T47D (cell line): ENCODE results near the gene KHK.

Experiments used
- DNase-seq, 2 experiments: peaks; one replicate each; pipeline versions ENCODE4 v3.0.0 to v3.0.0-alpha.2; 2011 to 2012; ENCODE audit warnings: low read depth in 1 of 2, low spot score in 1 of 2
- JUND ChIP-seq: IDR thresholded peaks from 2 replicates; pipeline ENCODE4 v1.6.1; 2012; ENCODE audit warnings: low read depth
- in situ Hi-C: cut with HindIII; loops from 2 replicates; pipeline ENCODE4 v1.10.0; 2016; ENCODE audit warnings: low sequenced_read_pairs, low pct_unique_long_range_greater_than_20kb

KHK gene

DNA sequence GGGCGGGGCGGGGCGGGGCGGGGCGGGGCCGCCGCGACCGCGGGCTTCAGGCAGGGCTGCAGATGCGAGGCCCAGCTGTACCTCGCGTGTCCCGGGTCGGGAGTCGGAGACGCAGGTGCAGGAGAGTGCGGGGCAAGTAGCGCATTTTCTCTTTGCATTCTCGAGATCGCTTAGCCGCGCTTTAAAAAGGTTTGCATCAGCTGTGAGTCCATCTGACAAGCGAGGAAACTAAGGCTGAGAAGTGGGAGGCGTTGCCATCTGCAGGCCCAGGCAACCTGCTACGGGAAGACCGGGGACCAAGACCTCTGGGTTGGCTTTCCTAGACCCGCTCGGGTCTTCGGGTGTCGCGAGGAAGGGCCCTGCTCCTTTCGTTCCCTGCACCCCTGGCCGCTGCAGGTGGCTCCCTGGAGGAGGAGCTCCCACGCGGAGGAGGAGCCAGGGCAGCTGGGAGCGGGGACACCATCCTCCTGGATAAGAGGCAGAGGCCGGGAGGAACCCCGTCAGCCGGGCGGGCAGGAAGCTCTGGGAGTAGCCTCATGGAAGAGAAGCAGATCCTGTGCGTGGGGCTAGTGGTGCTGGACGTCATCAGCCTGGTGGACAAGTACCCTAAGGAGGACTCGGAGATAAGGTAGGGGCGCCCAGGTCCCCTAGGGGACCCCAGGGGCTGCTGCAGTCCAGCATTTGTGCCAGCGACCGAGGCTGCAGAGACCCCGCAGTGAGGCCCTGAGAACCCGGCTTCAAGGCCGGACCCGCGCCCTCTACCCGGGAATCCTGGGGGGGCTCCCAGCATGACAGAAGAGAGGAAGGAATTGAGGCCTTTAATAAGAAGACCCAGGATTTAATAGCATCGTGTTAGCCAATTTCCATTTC is at the start of gene KHK:
TSS of gene KHK (plus strand) at position 49 of the 870 bp plus-strand sequence. CDS start at position 537, 488 bp downstream.
- peak; percentile 44 to 69 for DNase-seq
- in situ Hi-C loops, result no loop called here

DNA sequence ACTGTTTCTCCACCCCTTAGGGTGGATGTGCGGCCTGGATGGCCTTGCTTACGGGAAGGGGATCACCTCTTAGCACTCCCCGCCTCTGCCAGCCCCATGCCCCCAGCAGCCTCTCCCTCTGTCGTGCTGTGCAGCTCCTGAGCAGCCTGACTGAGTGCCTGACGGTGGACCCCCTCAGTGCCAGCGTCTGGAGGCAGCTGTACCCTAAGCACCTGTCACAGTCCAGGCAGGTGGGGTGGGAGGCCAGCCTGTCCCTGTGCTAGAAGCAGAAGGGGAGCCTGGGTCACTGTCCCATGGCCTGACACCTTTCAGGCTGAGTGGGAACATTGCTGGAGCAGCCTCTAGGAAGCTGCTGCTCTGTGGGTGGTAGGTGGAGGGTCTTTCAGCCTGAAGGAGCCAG is 48.6 kb upstream of the KHK start:
- no peak for DNase-seq
- TF ChIP-seq JUND, result no peak
- in situ Hi-C loops, result no loop called here

More for the DNA sequence above, at the start of gene KHK:
- TF ChIP-seq JUND, result no peak

DNA sequence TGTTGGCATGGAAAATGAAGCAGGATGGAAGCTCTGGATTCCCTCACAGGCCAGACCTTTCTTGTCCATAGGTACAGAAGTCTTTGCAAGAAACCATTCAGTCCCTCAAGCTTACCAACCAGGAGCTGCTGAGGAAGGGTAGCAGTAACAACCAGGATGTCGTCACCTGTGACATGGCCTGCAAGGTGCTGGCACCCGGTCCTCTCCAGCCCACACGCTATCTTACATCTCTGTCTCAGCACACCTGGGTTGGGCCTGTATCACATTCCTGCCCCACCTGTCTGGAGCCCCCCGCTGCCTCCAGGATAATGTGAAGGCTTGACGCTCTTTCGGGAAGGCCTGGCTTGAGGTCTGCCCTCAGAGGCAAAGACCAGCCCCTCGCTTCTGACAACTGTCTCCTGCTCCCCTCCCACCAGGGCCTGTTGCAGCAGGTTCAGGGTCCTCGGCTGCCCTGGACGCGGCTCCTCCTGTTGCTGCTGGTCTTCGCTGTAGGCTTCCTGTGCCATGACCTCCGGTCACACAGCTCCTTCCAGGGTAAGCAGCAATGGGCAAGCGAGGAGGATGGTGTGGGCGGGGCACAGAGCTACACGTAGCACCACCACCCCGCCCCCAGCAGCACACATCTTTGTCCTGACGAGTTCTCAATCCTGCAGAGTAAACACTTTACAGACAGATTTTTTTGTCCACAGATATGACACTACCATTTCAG is 47.8 kb upstream of the KHK start:
- DNase-seq, result no peak
- TF ChIP-seq JUND, result no peak

DNA sequence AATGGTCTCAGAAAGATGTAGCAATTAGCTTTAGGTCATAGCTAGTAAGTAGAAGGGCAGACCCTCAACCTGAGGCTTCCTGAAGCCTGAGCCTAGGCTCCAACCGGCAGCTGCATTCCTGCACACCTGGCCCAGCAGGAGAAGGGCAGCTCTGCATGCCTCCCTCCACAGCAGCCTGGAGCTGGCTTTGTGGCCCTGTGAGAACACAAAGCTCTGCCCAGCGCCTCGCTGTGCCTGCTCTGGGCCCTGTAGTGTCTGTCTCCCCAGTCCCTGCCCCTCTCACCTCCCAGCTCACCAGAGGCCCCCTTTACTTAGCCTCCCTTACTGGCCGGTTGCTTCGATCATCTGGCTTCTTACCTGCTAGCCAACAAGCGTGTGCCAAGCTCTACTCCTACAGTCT is 47.1 kb upstream of the KHK start:
- no peak for TF ChIP-seq JUND
- in situ Hi-C loops, result no loop called here
- no peak for DNase-seq

More for the DNA sequence above, 47.8 kb upstream of the KHK start:
- in situ Hi-C loops, result no loop called here

GRCh38 chr2:27039871-27040270 is 46.7 kb upstream of the KHK start:
- in situ Hi-C loops, result no loop called here
- DNase-seq, result no peak
- TF ChIP-seq JUND, result no peak

GRCh38 chr2:27040282-27040681 is 46.3 kb upstream of the KHK start:
- in situ Hi-C loops, result no loop called here
- no peak for TF ChIP-seq JUND
- no peak for DNase-seq

- in situ Hi-C loops, result no loop called here
- no peak for DNase-seq
- TF ChIP-seq JUND, result no peak
Observed at GRCh38 chr2:27041752-27042151, 44.8 kb upstream of the KHK start.

GRCh38 chr2:27042159-27042661 is 44.4 kb upstream of the KHK start:
- TF ChIP-seq JUND, result no peak
- DNase-seq, result no peak
- in situ Hi-C loops, result no loop called here

DNA sequence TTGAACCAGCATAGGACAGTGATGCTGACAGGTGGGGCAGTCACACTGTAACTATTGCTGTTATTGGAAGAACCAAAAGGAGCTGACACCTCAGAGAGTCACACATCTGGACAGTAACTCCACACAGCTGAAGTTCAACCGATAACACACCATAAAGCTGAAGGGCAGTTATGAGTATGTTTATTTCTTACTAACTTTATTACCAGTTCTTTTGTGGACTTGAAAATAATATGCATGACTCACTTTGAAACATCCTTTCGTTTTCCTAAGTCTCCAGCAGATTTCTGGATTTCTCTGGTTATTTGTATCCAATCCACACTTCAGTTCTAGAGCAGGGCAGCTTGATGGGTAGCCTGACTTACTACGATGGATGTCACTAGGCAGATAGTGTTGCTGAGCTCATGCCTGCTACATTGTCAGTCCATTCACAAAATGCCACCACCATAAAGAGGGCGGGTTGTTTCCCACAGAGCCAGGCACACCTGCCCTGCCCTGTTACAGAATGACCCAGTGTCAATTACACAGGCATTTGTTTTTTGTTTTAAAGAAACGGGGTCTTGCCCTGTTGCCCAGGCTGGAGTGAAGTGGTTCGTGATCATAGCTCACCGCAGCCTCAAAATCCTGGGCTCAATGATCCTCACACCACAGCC is 43.5 kb upstream of the KHK start:
- in situ Hi-C loops, result no loop called here
- no peak for DNase-seq
- TF ChIP-seq JUND, result no peak

- in situ Hi-C loops, result no loop called here
- DNase-seq, result no peak
- no peak for TF ChIP-seq JUND
Observed at GRCh38 chr2:27049422-27050280, 36.9 kb upstream of the KHK start.

DNA sequence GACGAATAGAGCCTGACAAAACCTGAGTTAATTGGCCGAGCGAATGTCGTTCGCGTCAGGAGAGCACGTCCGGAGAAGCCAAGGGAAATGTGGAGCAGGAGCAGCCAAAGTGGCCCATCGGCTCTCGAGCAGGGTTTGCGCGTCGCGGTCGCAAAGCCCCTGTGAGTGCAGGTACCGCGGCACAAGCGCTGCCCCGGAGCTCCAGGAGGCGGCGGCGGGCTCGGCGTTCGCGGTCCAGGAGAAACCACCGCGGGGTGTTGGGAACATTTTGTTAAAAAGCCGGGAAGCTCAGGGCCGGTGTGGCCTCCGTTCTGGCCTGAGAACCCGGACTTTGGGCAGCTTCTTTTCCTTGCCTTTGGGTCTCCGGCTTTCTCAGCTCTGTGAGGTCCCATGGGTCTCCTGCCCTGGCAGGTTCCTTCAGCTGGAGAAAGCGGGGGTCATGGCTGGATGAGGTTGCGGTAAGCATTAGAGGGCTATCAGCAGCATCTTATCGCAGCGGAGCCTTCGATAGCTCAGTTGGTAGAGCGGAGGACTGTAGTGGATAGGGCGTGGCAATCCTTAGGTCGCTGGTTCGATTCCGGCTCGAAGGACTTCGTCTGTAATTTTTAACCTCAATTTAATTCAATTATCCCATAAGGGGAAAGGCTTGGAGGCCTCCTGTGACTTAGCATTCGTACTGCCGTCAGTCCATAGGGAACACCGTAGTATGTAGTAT is 36.1 kb upstream of the KHK start:
- TF ChIP-seq JUND, result no peak
- DNase-seq, result peak; percentile 52 to 78
- in situ Hi-C loops, result no loop called here
